Neutrophil (primary cell): ENCODE measurements around the gene GH1.

ENCODE experiments used
- H3K27ac ChIP-seq: fragments of 200-600 bp; sonication (generic); 2 replicates; pipeline ENCODE4 v1.5.1; 2016; ENCODE audit warnings: mild to moderate bottlenecking, moderate library complexity
- H3K27me3 ChIP-seq: fragments of 200-600 bp; sonication (generic); 2 replicates; pipeline ENCODE4 v1.6.0; 2016; ENCODE audit warnings: mild to moderate bottlenecking
- H3K36me3 ChIP-seq: fragments of 200-600 bp; sonication (generic); 2 replicates; pipeline ENCODE4 v1.5.1; 2017
- H3K4me1 ChIP-seq, 2 experiments: fragments of 200-600 bp in 1 of 2; sonication (generic) in 1 of 2; 1 replicate in 1 of 2; 2 replicates in 1 of 2; pipeline versions ENCODE4 v1.5.1 to v1.6.1; 2013 to 2016; ENCODE audit warnings: low read depth in 1 of 2, low read length in 1 of 2, mild to moderate bottlenecking in 1 of 2, moderate library complexity in 1 of 2; ENCODE audit not compliant: control insufficient read depth in 1 of 2, insufficient read depth in 1 of 2
- H3K4me3 ChIP-seq, 2 experiments: fragments of 200-600 bp in 1 of 2; sonication (generic) in 1 of 2; 1 replicate in 1 of 2; 2 replicates in 1 of 2; pipeline ENCODE4 v1.5.1; 2013 to 2016; ENCODE audit warnings: low read depth in 1 of 2, low read length in 1 of 2, mild to moderate bottlenecking in 1 of 2, moderate library complexity in 1 of 2
- H3K9me3 ChIP-seq: fragments of 200-600 bp; sonication (generic); 2 replicates; pipeline ENCODE4 v1.5.1; 2016
- TF ChIP-seq, protein P1 (sequence below): fragments of 200-600 bp; sonication (generic); IDR thresholded peaks from 2 replicates; pipeline ENCODE4 v1.5.1; 2016; ENCODE audit warnings: antibody characterized with exemption

The GH1 gene

DNA sequence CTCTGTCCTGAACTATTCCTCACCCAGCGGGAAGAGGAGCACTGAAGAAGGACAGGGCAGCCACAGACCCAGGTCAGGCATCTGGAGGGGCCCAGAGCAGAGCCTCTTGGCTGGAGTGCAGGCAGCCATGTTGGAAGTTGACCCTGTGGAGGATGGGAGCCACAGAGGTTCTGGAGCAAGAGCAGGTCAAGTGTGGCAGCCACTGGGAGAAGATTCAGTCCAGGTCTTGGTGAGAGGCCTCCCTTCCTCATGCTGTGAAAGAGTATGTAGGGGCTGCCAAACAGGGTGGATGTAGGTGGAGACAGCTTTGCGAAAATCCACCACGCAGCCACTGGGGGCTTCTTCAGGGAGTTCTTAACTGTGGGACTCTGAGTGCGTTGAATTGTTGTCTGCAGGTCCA, 14.1 kb upstream of the GH1 start:
- H3K4me3 ChIP-seq: no peak overlapping the region

DNA sequence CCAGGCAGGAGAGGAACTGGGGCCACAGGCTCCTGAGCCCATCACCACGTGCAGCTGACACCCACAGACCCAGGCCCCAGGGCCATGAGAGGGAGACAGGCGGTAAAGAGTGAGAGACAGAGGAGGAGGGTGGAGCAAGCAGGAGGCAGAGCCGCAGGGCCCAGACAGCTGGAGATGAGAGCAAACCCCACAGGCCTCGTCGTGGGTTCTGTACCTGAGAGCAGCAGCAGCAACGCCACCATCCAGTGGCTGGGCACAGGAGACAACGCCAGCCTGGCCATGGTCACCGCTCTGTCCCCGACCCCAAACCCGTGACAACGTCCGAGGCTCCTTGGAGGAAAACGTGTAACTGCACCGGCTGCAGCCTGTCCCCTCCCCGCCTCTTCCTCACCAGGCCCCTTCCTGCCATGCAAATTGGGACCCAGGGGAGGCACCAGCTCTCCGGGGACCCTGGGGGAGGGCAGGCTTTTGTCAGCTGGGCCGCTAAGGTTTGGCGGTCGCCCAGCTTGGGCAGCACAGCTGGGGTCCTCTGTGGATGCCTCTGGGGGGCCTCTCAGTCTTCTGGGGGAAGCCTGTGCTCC, 13.4 kb upstream of the GH1 start, which contains the start of gene CD79B:
Gene CD79B, minus strand, starts transcription at position 351 of the 581 bp plus-strand sequence. Its CDS starts 70 bp downstream, at position 281.
- Histone ChIP-seq H3K36me3 (no peaks in the 10 kb centered on the region), H3K4me1 (peaks cover 12 to 13% of the 10 kb centered on the region in 2 experiments), H3K9me3 (no peaks in the 10 kb centered on the region), H3K4me3 (no peak within 1 kb of the TSS), H3K27me3 (peaks cover 12% of the 10 kb centered on the region), H3K27ac (no peak within 1 kb of the TSS)
- TF ChIP-seq, protein P1, sequence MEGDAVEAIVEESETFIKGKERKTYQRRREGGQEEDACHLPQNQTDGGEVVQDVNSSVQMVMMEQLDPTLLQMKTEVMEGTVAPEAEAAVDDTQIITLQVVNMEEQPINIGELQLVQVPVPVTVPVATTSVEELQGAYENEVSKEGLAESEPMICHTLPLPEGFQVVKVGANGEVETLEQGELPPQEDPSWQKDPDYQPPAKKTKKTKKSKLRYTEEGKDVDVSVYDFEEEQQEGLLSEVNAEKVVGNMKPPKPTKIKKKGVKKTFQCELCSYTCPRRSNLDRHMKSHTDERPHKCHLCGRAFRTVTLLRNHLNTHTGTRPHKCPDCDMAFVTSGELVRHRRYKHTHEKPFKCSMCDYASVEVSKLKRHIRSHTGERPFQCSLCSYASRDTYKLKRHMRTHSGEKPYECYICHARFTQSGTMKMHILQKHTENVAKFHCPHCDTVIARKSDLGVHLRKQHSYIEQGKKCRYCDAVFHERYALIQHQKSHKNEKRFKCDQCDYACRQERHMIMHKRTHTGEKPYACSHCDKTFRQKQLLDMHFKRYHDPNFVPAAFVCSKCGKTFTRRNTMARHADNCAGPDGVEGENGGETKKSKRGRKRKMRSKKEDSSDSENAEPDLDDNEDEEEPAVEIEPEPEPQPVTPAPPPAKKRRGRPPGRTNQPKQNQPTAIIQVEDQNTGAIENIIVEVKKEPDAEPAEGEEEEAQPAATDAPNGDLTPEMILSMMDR: no peak

More for the DNA sequence above, 14.1 kb upstream of the GH1 start:
- H3K27ac ChIP-seq: no peak overlapping the region
- peaks cover 12% of the 10 kb centered on the region for H3K27me3 ChIP-seq
- H3K36me3 ChIP-seq: no peaks in the 10 kb centered on the region
- H3K4me1 ChIP-seq: peaks cover 12 to 13% of the 10 kb centered on the region in 2 experiments
- TF ChIP-seq, protein P1: no peak
- no peaks in the 10 kb centered on the region for H3K9me3 ChIP-seq

DNA sequence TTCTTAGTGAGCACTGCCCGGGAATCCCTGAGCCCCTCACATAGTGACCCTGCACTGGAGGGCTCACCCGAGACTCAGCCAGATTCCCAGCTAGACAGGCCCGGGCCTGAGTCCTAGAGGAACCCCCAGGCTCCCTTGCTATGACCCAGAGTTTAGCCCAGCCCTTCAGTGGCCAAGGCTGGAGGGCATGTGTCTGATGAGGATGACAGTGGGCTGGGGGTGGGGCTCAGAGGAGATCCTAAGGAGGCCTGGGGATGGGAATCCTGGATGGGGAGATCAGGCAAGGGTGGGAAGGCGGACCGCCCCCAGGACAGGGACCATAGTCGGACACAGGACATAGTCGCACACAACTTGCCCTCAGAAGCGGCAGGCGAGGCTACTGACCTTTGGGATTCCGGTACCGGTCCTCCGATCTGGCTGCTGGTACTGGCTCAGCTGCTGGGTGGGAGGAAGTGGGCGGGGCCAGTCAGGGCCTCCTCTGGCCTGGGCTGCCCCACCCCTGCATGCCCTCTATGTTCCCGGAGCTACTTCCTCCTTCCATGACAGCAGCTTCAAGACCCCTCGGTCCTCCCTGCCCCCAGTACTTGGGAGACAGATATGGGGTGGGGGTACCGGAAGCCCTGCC, 12.4 kb upstream of the GH1 start:
- Histone ChIP-seq H3K9me3 (no peaks in the 10 kb centered on the region), H3K4me3 (no peak overlapping the region), H3K27ac (no peak overlapping the region), H3K27me3 (peaks cover 12% of the 10 kb centered on the region), H3K4me1 (peaks cover 12 to 13% of the 10 kb centered on the region in 2 experiments), H3K36me3 (no peaks in the 10 kb centered on the region)
- TF ChIP-seq, protein P1: no peak

DNA sequence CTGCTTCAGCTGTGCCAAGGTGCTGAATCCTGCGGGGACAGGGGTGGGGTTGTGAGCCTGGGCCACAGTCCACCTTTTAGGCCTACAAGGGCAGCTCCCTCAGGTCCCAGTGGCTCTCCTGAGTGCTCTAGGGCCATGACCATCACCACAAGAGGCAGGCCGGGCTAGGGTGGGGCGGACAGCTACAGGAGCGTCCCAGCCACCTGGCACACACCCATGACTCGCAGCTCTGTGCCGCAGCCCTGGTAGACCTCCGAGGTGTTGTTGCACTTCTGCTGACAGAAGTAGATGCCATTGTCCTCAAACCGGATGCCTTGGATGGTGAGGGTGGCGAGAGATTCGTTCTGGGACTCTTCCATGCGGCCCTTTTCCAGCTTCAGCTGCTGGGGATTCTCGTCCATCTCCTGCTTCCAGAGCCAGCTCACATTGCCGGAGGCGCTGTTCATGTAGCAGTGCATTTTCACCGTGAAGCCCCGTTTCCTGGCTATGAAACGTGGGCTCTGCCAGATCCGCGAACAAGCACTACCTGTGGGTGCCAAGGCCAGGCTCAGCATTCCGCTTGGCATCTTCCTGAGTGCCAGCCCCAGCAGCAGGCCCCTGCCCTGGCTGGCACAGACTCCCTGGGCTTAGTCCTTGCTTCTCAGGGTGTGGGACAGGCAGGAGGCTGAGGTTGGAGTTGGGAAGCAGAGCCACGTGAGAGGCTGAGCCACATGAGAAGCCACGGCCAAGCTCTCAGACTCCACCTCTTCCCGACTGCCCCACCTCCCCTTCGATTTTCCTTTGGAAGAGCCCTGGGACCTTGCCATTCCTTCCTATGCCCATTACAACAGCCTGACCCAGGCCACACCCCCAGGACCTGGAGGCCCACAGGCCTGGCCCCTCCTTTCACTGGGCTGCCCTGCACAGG, 11.5 kb upstream of the GH1 start:
- TF ChIP-seq, protein P1: no peak
- Histone ChIP-seq H3K27me3 (peaks cover 12% of the 10 kb centered on the region), H3K4me3 (no peak overlapping the region), H3K9me3 (no peaks in the 10 kb centered on the region), H3K4me1 (peaks cover 12 to 13% of the 10 kb centered on the region in 2 experiments), H3K27ac (no peak overlapping the region), H3K36me3 (no peaks in the 10 kb centered on the region)

DNA sequence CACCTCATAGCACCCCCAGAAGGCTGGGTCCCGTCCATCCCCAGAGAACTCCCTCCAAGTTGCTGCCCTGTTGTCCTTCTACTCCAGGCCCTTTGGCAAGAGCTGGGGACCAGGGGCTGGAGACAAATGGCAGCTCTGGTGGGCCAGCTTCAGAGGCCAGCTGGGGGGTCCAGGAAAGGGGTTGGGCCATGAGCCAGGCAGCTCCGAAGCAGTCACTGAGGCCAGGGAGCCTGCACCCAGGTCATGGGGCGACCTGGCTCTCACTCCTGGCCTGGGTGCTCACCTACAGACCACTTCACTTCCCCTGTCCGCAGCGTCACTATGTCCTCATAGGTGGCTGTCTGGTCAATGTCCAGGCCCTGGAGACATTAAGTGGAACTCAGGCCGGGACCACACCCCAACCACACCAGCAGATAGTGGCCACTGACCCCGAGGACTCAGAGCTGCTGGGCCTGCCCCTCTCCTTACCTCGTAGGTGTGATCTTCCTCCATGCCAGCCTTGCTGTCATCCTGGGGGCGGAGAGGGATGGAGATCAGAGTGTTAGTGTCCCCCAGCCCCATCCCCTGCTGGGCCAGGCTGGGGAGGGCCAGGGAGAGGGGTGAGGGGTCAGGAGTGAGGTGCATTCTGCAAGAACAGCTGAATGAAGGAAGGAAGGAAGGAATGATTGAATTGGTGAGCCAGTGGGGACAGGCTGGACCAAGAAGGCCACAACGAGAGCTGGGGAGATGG, 10.5 kb upstream of the GH1 start:
- TF ChIP-seq, protein P1: no peak
- Histone ChIP-seq H3K4me3 (no peak overlapping the region), H3K4me1 (peaks cover 12 to 13% of the 10 kb centered on the region in 2 experiments), H3K27me3 (peaks cover 12% of the 10 kb centered on the region), H3K36me3 (no peaks in the 10 kb centered on the region), H3K9me3 (no peaks in the 10 kb centered on the region), H3K27ac (no peak overlapping the region)
